Kidney (tissue), 14 donors: ENCODE measurements around the gene GALNT12. TPM values are rescaled to one million over a fixed set of nuclear protein-coding genes. Genes with fewer than 3 reads are reported as not detected.

Experiments
- DNase-seq, 5 donors: peaks; one replicate each; pipeline ENCODE4 v3.0.0-alpha.2; 2013 to 2020
- FAIRE-seq: peaks from 2 replicates; lab custom pipeline; 2012; peaks lifted over from hg19 to GRCh38; lab: Jason Lieb, UNC
- H3K27ac ChIP-seq, 2 donors: one replicate each; pipeline ENCODE4 v1.7.0; 2013; ENCODE audit warnings: low read depth in 2 of 2, low read length in 2 of 2, inconsistent platforms in 1 of 2
- H3K27me3 ChIP-seq: one replicate; pipeline ENCODE4 v1.7.1; 2013; ENCODE audit warnings: low read length, inconsistent platforms; ENCODE audit not compliant: control insufficient read depth, insufficient read depth
- H3K36me3 ChIP-seq, 3 donors: one replicate each; pipeline versions ENCODE4 v1.7.0 to v1.7.1; 2013; ENCODE audit warnings: low read length in 3 of 3, control low read depth in 1 of 3, inconsistent platforms in 1 of 3; ENCODE audit not compliant: insufficient read depth in 3 of 3, control insufficient read depth in 2 of 3
- H3K4me1 ChIP-seq, 3 donors: one replicate each; pipeline versions ENCODE4 v1.7.0 to v1.7.1; 2013; ENCODE audit warnings: low read length in 3 of 3, inconsistent platforms in 1 of 3, low read depth in 1 of 3; ENCODE audit not compliant: control insufficient read depth in 2 of 3, insufficient read depth in 2 of 3
- H3K4me3 ChIP-seq, 3 donors: one replicate each; pipeline versions ENCODE4 v1.7.0 to v1.8.1; 2013; ENCODE audit warnings: low read length in 3 of 3, control low read depth in 1 of 3, inconsistent platforms in 1 of 3
- H3K9ac ChIP-seq, 3 donors: one replicate each; pipeline versions ENCODE4 v1.7.0 to v1.7.1; 2013; ENCODE audit warnings: low read length in 3 of 3, control low read depth in 1 of 3, inconsistent platforms in 1 of 3
- H3K9me3 ChIP-seq, 3 donors: one replicate each; pipeline versions ENCODE4 v1.7.0 to v1.7.1; 2013; ENCODE audit warnings: low read length in 3 of 3, control low read depth in 1 of 3, inconsistent platforms in 1 of 3; ENCODE audit not compliant: control insufficient read depth in 2 of 3, insufficient read depth in 1 of 3
- CTCF ChIP-seq: IDR thresholded peaks from 3 replicates; pipeline ENCODE4 v1.5.1; 2012; ENCODE audit warnings: mild to moderate bottlenecking, moderate library complexity, borderline replicate concordance; ENCODE audit not compliant: insufficient read depth; ENCODE audit errors: extremely low read depth
- intact Hi-C: fragments of 100-400 bp; cut with DNase I; formaldehyde crosslinking; loops from one replicate; pipeline ENCODE4 v1.11.1; 2022
- polyA plus RNA-seq: library from polyadenylated mRNA; stranded (reverse); fragments of 350-450 nt; fragmentation: Illumina TruSeq; extraction: RNeasy Lipid Tissue Mini Kit (QIAGEN cat#74804); gene quantifications from one replicate; pipeline ENCODE4 v1.2.3, GENCODE V29; 2014; ENCODE audit warnings: low read depth, low replicate concordance; ENCODE audit not compliant: insufficient read depth
- total RNA-seq: library from RNA; stranded (reverse); fragmentation: NEBNext Ultra II Directional; extraction: Animal tissue kit (Norgen Biotek cat#: 25700); gene quantifications from one replicate; pipeline ENCODE4 v1.2.1, GENCODE V29; 2021
- donor health status: control.
- donor health status: control.
- donor health status: control.
- donor health status: control.
- donor health status: control.
- donor health status: DM: yes; HTN: yes; CAD: no.
- donor health status: Normal renal cell carcinoma (clear cell type).

Gene GALNT12
- total and polyA plus RNA-seq, 2 donors from 2014 or later, result 3.6 to 10.8 TPM

DNA sequence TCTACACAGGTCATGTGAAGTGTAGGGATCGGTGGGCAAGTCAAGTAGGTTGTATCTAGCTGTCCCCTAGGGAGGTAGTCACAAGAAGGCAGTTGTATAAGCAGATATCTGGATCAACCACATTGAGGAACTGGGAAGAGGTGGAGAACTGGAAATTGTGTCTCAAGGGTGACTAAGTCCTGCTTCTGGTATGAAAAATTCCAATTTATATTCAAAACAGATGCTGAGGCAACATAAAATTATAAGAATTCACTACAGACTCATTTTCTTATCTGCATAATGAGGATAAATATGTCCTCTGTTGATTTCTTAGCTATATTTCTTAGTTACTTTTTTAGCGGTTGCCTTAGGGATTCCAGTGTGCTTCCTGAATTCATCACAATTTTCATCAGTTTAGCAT is 46.8 kb downstream of the GALNT12 start:
- Histone ChIP-seq H3K27me3 (no peaks in the 10 kb centered on the region), H3K27ac (no peak overlapping the region), H3K9ac (no peak overlapping the region), H3K4me3 (no peak overlapping the region), H3K36me3 (no peaks in the 10 kb centered on the region), H3K4me1 (no peaks in the 10 kb centered on the region), H3K9me3 (peaks cover 0 to 3% (median 0%) of the 10 kb centered on the region in 3 donors)
- FAIRE-seq (no peak), DNase-seq (no peak)
- TF ChIP-seq CTCF, result no peak
- intact Hi-C loops, result no loop called here

DNA sequence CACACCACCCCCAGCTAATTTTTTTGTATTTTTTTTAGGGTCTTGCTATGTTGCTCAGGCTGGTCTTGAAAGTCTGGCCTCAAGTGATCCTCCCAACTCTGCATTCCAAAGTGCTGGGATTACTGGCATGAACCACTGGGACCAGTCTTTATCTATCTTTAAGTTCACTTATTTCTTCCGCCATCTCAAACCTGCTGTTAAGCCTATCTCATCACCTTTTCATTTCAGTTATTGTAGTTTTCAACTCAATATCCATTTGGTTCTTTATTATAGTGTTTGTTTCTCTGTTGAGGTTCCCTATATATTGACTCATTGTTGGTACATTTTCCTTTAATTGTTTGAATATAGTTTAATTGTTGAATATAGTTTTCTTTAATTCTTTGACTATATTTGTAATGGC is 48.1 kb downstream of the GALNT12 start:
- intact Hi-C loops, result no loop called here
- H3K9ac ChIP-seq, result no peak overlapping the region
- H3K27me3 ChIP-seq, result no peaks in the 10 kb centered on the region
- peaks cover 0 to 3% (median 0%) of the 10 kb centered on the region in 3 donors for H3K9me3 ChIP-seq
- H3K27ac ChIP-seq, result no peak overlapping the region
- no peaks in the 10 kb centered on the region for H3K4me1 ChIP-seq
- FAIRE-seq (no peak), DNase-seq (no peak)
- H3K4me3 ChIP-seq, result no peak overlapping the region
- TF ChIP-seq CTCF, result no peak
- H3K36me3 ChIP-seq, result no peaks in the 10 kb centered on the region

GRCh38 chr9:98856982-98857381 is 49.5 kb downstream of the GALNT12 start:
- intact Hi-C loops, result no loop called here
- Histone ChIP-seq H3K27me3 (no peaks in the 10 kb centered on the region), H3K27ac (no peak overlapping the region), H3K4me3 (no peak overlapping the region), H3K9me3 (peaks cover 0 to 3% (median 0%) of the 10 kb centered on the region in 3 donors), H3K36me3 (no peaks in the 10 kb centered on the region), H3K9ac (no peak overlapping the region), H3K4me1 (peaks cover 0 to 4% (median 0%) of the 10 kb centered on the region in 3 donors)
- DNase-seq (no peak), FAIRE-seq (no peak)
- no peak for TF ChIP-seq CTCF

DNA sequence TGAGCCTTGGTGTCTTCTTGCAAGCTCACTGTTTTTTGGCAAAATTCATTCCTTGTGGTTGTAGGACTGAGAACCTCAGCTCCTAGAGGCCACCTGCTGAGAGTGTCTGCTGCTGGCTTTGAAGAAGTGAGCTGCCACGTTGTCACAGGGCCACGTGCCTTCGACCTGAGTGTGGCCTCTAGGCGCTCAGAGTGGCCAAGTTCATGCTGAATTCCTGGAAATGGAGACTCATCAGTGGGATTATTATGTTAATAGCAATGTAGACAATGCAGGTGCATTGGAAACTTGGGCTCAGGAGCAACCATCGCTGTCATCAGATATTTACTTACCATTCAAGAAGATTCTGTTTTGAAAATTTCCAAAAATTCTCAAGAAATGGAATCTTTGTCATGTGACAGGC is 52.5 kb downstream of the GALNT12 start:
- H3K9ac ChIP-seq, result no peak overlapping the region
- H3K4me3 ChIP-seq, result no peak overlapping the region
- H3K9me3 ChIP-seq, result peaks cover 0 to 3% (median 0%) of the 10 kb centered on the region in 3 donors
- DNase-seq (peak in 1 of 5 donors; percentile 33), FAIRE-seq (no peak)
- H3K27ac ChIP-seq, result no peak overlapping the region
- H3K4me1 ChIP-seq, result peaks cover 0 to 6% (median 3%) of the 10 kb centered on the region in 3 donors
- intact Hi-C loops, result loop anchor here (10.0 kb wide), 1 partner anchor 135 kb away; no protein-coding TSS in a partner anchor
- no peaks in the 10 kb centered on the region for H3K27me3 ChIP-seq
- no peaks in the 10 kb centered on the region for H3K36me3 ChIP-seq
- TF ChIP-seq CTCF, result no peak
